ENCODE data around the gene TEAD4.

TEAD4 gene

GRCh38 chr12:3076730-3077571, 117.8 kb downstream of the TEAD4 start, which contains the start of gene TSPAN9:
Gene TSPAN9, plus strand, starts transcription at chr12:3077379. Its CDS starts 123,815 bp downstream, at chr12:3201194.
- Histone ChIP-seq H3K27me3 (ENCODE audit: insufficient read depth, poor library complexity, severe bottlenecking) (no peaks in the 10 kb centered on the region), H3K9me3 (ENCODE audit: severe bottlenecking) (no peaks in the 10 kb centered on the region), H3K4me3 (ENCODE audit: severe bottlenecking) (peak within 1 kb of the TSS; percentile 87), H3K36me3 (ENCODE audit: low read depth) (no peaks in the 10 kb centered on the region), H3K4me1 (ENCODE audit: insufficient read depth, poor library complexity, severe bottlenecking) (no peaks in the 10 kb centered on the region), H3K27ac (ENCODE audit: poor library complexity, severe bottlenecking) (peak within 1 kb of the TSS; percentile 56)
- ATAC-seq (ENCODE audit: low read depth) (peak; percentile 87), DNase-seq (ENCODE audit: low spot score) (peak; percentile 90)
- TF ChIP-seq CTCF (IDR thresholded peaks at IDR 0.05; ENCODE audit: poor library complexity, severe bottlenecking) = no peak

GRCh38 chr12:3077572-3078081, 118.4 kb downstream of the TEAD4 start:
- peak overlapping the region; percentile 56 for H3K27ac ChIP-seq (ENCODE audit: poor library complexity, severe bottlenecking)
- no peak for TF ChIP-seq CTCF (IDR thresholded peaks at IDR 0.05; ENCODE audit: poor library complexity, severe bottlenecking)
- H3K27me3 ChIP-seq (ENCODE audit: insufficient read depth, poor library complexity, severe bottlenecking) = no peaks in the 10 kb centered on the region
- H3K4me3 ChIP-seq (ENCODE audit: severe bottlenecking) = peak overlapping the region; percentile 87
- no peaks in the 10 kb centered on the region for H3K4me1 ChIP-seq (ENCODE audit: insufficient read depth, poor library complexity, severe bottlenecking)
- no peaks in the 10 kb centered on the region for H3K36me3 ChIP-seq (ENCODE audit: low read depth)
- no peak for DNase-seq (ENCODE audit: low spot score)
- H3K9me3 ChIP-seq (ENCODE audit: severe bottlenecking) = no peaks in the 10 kb centered on the region
- peak; percentile 9 for ATAC-seq (ENCODE audit: low read depth)

GRCh38 chr12:3078086-3078820, 119.1 kb downstream of the TEAD4 start:
- no peaks in the 10 kb centered on the region for H3K4me1 ChIP-seq (ENCODE audit: insufficient read depth, poor library complexity, severe bottlenecking)
- DNase-seq (ENCODE audit: low spot score) = no peak
- TF ChIP-seq CTCF (IDR thresholded peaks at IDR 0.05; ENCODE audit: poor library complexity, severe bottlenecking) = no peak
- no peak for ATAC-seq (ENCODE audit: low read depth)
- H3K9me3 ChIP-seq (ENCODE audit: severe bottlenecking) = no peaks in the 10 kb centered on the region
- peak overlapping the region; percentile 87 for H3K4me3 ChIP-seq (ENCODE audit: severe bottlenecking)
- no peaks in the 10 kb centered on the region for H3K27me3 ChIP-seq (ENCODE audit: insufficient read depth, poor library complexity, severe bottlenecking)
- H3K36me3 ChIP-seq (ENCODE audit: low read depth) = no peaks in the 10 kb centered on the region
- H3K27ac ChIP-seq (ENCODE audit: poor library complexity, severe bottlenecking) = no peak overlapping the region

- no peaks in the 10 kb centered on the region for H3K27me3 ChIP-seq (ENCODE audit: insufficient read depth, poor library complexity, severe bottlenecking)
- DNase-seq (ENCODE audit: low spot score) = no peak
Measured at GRCh38 chr12:3081091-3081490, 121.9 kb downstream of the TEAD4 start.

More at GRCh38 chr12:3081091-3081490, 121.9 kb downstream of the TEAD4 start:
- no peak for ATAC-seq (ENCODE audit: low read depth)
- no peaks in the 10 kb centered on the region for H3K9me3 ChIP-seq (ENCODE audit: severe bottlenecking)
- H3K36me3 ChIP-seq (ENCODE audit: low read depth) = no peaks in the 10 kb centered on the region
- no peak overlapping the region for H3K27ac ChIP-seq (ENCODE audit: poor library complexity, severe bottlenecking)
- TF ChIP-seq CTCF (IDR thresholded peaks at IDR 0.05; ENCODE audit: poor library complexity, severe bottlenecking) = no peak
- no peak overlapping the region for H3K4me3 ChIP-seq (ENCODE audit: severe bottlenecking)
- H3K4me1 ChIP-seq (ENCODE audit: insufficient read depth, poor library complexity, severe bottlenecking) = no peaks in the 10 kb centered on the region

Data from RWPE2 (cell line).